Measurements from ENCODE around the gene PDE2A.

GRCh38 chr11:72575533-72576242 is 98.5 kb downstream of the PDE2A start:
- no peak for TF ChIP-seq CTCF (IDR thresholded peaks at IDR 0.05 in 4 of 5, conservative IDR thresholded peaks at IDR 0.05 in 1 of 5)
- no peak for TF ChIP-seq POLR2A (IDR thresholded peaks at IDR 0.05)

Data from gastrocnemius medialis (tissue), 4 donors.